ENCODE measurements around the gene CDK12. TPM values are rescaled to one million over a fixed set of nuclear protein-coding genes. Genes with fewer than 3 reads are reported as not detected.

Gene CDK12
- total RNA-seq, 2 donors from 2014 or later: 37.7 to 75.8 TPM

- Histone ChIP-seq H3K4me3 (no peak overlapping the region), H3K9me3 (no peaks in the 10 kb centered on the region), H3K4me1 (replicated peaks) (no peaks in the 10 kb centered on the region), H3K27me3 (replicated peaks; ENCODE audit: insufficient read depth) (no peaks in the 10 kb centered on the region), H3K36me3 (peaks cover 0 to 7% of the 10 kb centered on the region in 2 donors), H3K27ac (no peak overlapping the region)
- TF ChIP-seq POLR2A (IDR thresholded peaks at IDR 0.05) (no peak), CTCF (IDR thresholded peaks at IDR 0.05) (no peak), POLR2AphosphoS5 (IDR thresholded peaks at IDR 0.05) (no peak)
- WGBS: 36% methylated on average over 2 of the region's 2 CpGs
- intact Hi-C loops (cut with DNase I): no loop called here
- DNase-seq (ENCODE audit: low spot score): no peak
Observed at GRCh38 chr17:39553341-39553945, 92.2 kb downstream of the CDK12 start.

GRCh38 chr17:39555368-39555767 lies 94.1 kb downstream of the CDK12 start:
- no peak overlapping the region for H3K4me3 ChIP-seq
- intact Hi-C loops (cut with DNase I): no loop called here
- 66% methylated on average over 2 of the region's 2 CpGs for WGBS
- no peak overlapping the region for H3K27ac ChIP-seq
- no peak for DNase-seq (ENCODE audit: low spot score)
- TF ChIP-seq POLR2AphosphoS5 (IDR thresholded peaks at IDR 0.05) (no peak), POLR2A (IDR thresholded peaks at IDR 0.05) (no peak), CTCF (IDR thresholded peaks at IDR 0.05) (no peak)
- H3K4me1 ChIP-seq (replicated peaks): no peaks in the 10 kb centered on the region
- H3K9me3 ChIP-seq: no peaks in the 10 kb centered on the region
- no peaks in the 10 kb centered on the region for H3K27me3 ChIP-seq (replicated peaks; ENCODE audit: insufficient read depth)
- peaks cover 0 to 7% of the 10 kb centered on the region in 2 donors for H3K36me3 ChIP-seq

DNA sequence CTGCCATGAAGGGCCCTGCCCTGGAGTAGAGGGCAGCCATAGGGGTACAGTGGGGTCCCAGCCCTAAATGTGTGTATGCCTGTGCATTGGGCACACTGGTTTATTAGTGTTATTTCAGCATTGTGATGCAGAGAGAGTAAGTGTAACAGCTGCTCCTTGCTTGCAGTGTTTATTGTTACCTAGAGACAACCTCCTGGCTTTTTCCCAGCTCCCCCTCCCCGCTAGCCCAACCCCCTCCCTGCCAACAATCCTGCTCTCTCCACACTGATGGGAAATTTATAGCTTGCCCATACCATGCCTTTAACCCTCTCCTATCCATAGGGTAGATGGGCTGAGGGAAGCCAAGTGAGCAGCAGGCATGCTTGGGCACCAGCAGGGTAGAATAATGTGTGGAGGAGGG lies 95.1 kb downstream of the CDK12 start:
- no peaks in the 10 kb centered on the region for H3K9me3 ChIP-seq
- 12% methylated on average over 1 of the region's 1 CpG for WGBS
- intact Hi-C loops (cut with DNase I): no loop called here
- no peaks in the 10 kb centered on the region for H3K27me3 ChIP-seq (replicated peaks; ENCODE audit: insufficient read depth)
- TF ChIP-seq CTCF (IDR thresholded peaks at IDR 0.05) (no peak), POLR2A (IDR thresholded peaks at IDR 0.05) (no peak), POLR2AphosphoS5 (IDR thresholded peaks at IDR 0.05) (no peak)
- no peak overlapping the region for H3K27ac ChIP-seq
- no peaks in the 10 kb centered on the region for H3K4me1 ChIP-seq (replicated peaks)
- DNase-seq (ENCODE audit: low spot score): no peak
- no peak overlapping the region for H3K4me3 ChIP-seq
- H3K36me3 ChIP-seq: peaks cover 0 to 7% of the 10 kb centered on the region in 2 donors

DNA sequence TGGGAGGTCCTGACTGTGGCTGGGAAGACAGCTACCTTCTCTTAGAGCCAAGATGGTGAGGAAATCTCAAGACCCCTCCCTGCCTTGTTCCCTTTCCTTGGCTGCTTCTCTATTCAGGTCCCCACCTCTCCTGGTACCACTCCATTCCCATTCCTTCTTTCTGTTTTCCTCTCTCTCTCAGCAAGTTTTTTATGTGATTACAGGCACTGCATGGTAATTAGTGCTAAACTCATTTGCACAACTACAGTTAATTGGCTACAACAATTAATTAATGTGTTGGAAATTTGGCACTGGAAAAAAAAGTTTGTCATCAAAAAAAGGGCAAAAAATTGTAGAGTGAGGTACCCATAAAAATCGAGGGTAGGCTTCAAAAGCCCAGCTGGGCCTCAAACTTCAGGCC lies 101.1 kb downstream of the CDK12 start:
- peaks cover 0 to 2% of the 10 kb centered on the region in 2 donors for H3K36me3 ChIP-seq
- TF ChIP-seq POLR2A (IDR thresholded peaks at IDR 0.05): no peak
- no peak for TF ChIP-seq CTCF (IDR thresholded peaks at IDR 0.05)
- TF ChIP-seq POLR2AphosphoS5 (IDR thresholded peaks at IDR 0.05): no peak
- WGBS: 50% methylated on average over 1 of the region's 1 CpG
- intact Hi-C loops (cut with DNase I): no loop called here
- no peak overlapping the region for H3K4me3 ChIP-seq
- no peaks in the 10 kb centered on the region for H3K27me3 ChIP-seq (replicated peaks; ENCODE audit: insufficient read depth)
- no peaks in the 10 kb centered on the region for H3K4me1 ChIP-seq (replicated peaks)
- H3K27ac ChIP-seq: no peak overlapping the region
- H3K9me3 ChIP-seq: no peaks in the 10 kb centered on the region
- no peak for DNase-seq (ENCODE audit: low spot score)

GRCh38 chr17:39562976-39563375 lies 101.7 kb downstream of the CDK12 start:
- WGBS: 85% methylated on average over 7 of the region's 7 CpGs
- intact Hi-C loops (cut with DNase I): no loop called here

More at GRCh38 chr17:39562976-39563375, 101.7 kb downstream of the CDK12 start:
- no peak for TF ChIP-seq POLR2A (IDR thresholded peaks at IDR 0.05)
- no peak for TF ChIP-seq CTCF (IDR thresholded peaks at IDR 0.05)
- TF ChIP-seq POLR2AphosphoS5 (IDR thresholded peaks at IDR 0.05): no peak
- Histone ChIP-seq H3K27ac (no peak overlapping the region), H3K9me3 (no peaks in the 10 kb centered on the region), H3K27me3 (replicated peaks; ENCODE audit: insufficient read depth) (no peaks in the 10 kb centered on the region), H3K4me3 (no peak overlapping the region), H3K4me1 (replicated peaks) (no peaks in the 10 kb centered on the region), H3K36me3 (peaks cover 0 to 2% of the 10 kb centered on the region in 2 donors)
- no peak for DNase-seq (ENCODE audit: low spot score)

All from prostate gland (tissue), 2 donors.